ENCODE measurements around the gene SYNDIG1.

GRCh38 chr20:24668384-24668702 lies 198.9 kb downstream of the SYNDIG1 start:
- TF ChIP-seq POLR2A (IDR thresholded peaks at IDR 0.05) (no peak), CTCF (IDR thresholded peaks at IDR 0.05) (no peak)
